Activated CD8-positive, alpha-beta memory T cell treated with anti-CD3 and anti-CD28 coated beads, Interleukin-2, amount 50 U/mL, for 4 hours (primary cell): ENCODE measurements around the gene CD101.

Experiments used
- DNase-seq: peaks from one replicate; pipeline ENCODE4 v3.0.0-alpha.2; 2020

Gene CD101

GRCh38 chr1:117017062-117017461 lies 15.5 kb downstream of the CD101 start:
- no peak for DNase-seq

GRCh38 chr1:117017648-117018047 lies 16.1 kb downstream of the CD101 start:
- no peak for DNase-seq

- no peak for DNase-seq
Observed at GRCh38 chr1:117020526-117021156, 19.1 kb downstream of the CD101 start.

GRCh38 chr1:117022114-117022513 lies 20.6 kb downstream of the CD101 start:
- DNase-seq = no peak

GRCh38 chr1:117025568-117025967 lies 24.0 kb downstream of the CD101 start:
- no peak for DNase-seq

- DNase-seq = no peak
Observed at GRCh38 chr1:117026361-117026760, 24.8 kb downstream of the CD101 start.

- DNase-seq = no peak
Observed at GRCh38 chr1:117029685-117030084, 28.1 kb downstream of the CD101 start.

- DNase-seq = no peak
Observed at GRCh38 chr1:117030271-117030877, 28.8 kb downstream of the CD101 start.

GRCh38 chr1:117032266-117032665 lies 30.7 kb downstream of the CD101 start:
- no peak for DNase-seq

- no peak for DNase-seq
Observed at GRCh38 chr1:117032681-117033539, 31.4 kb downstream of the CD101 start.

GRCh38 chr1:117033772-117034171 lies 32.2 kb downstream of the CD101 start:
- no peak for DNase-seq

GRCh38 chr1:117034791-117035290 lies 33.3 kb downstream of the CD101 start:
- no peak for DNase-seq

- DNase-seq = no peak
Observed at GRCh38 chr1:117036018-117036461, 34.5 kb downstream of the CD101 start.

- DNase-seq = no peak
Observed at GRCh38 chr1:117037802-117038201, 36.2 kb downstream of the CD101 start.

GRCh38 chr1:117038236-117038635 lies 36.7 kb downstream of the CD101 start:
- DNase-seq = no peak

- no peak for DNase-seq
Observed at GRCh38 chr1:117044217-117044616, 42.7 kb downstream of the CD101 start.

GRCh38 chr1:117045644-117046043 lies 44.1 kb downstream of the CD101 start:
- DNase-seq = no peak

GRCh38 chr1:117046781-117047180 lies 45.2 kb downstream of the CD101 start:
- no peak for DNase-seq

- no peak for DNase-seq
Observed at GRCh38 chr1:117047271-117047670, 45.7 kb downstream of the CD101 start.

GRCh38 chr1:117049857-117050256 lies 48.3 kb downstream of the CD101 start:
- no peak for DNase-seq

- peak; percentile 28 for DNase-seq
Observed at GRCh38 chr1:117051224-117052064, 49.9 kb downstream of the CD101 start.

GRCh38 chr1:117054068-117054467 lies 52.5 kb downstream of the CD101 start:
- no peak for DNase-seq

GRCh38 chr1:117058810-117059209 lies 57.2 kb downstream of the CD101 start:
- DNase-seq = no peak
